Lung (tissue), 12 donors: ENCODE results near the gene CRBN. TPM values are rescaled to one million over a fixed set of nuclear protein-coding genes. Genes with fewer than 3 reads are reported as not detected.

Source experiments
- ATAC-seq: fragments of 200-7000 bp; cut with Tn5 transposase; one replicate; pipeline ENCODE4 v1.9.1; 2020; ENCODE audit warnings: moderate number of reproducible peaks; ENCODE audit not compliant: insufficient read depth, low FRiP score
- DNase-seq, 3 donors: peaks; one replicate each; pipeline ENCODE4 v3.0.0-alpha.2; 2013 to 2017
- H3K27ac ChIP-seq, 2 donors: one replicate each; pipeline ENCODE4 v1.5.1; 2013; ENCODE audit warnings: mild to moderate bottlenecking in 2 of 2, moderate library complexity in 2 of 2, control low read depth in 1 of 2, inconsistent platforms in 1 of 2, low read depth in 1 of 2, low read length in 1 of 2
- H3K27me3 ChIP-seq, 3 donors: one replicate each; pipeline ENCODE4 v1.5.1; 2013; ENCODE audit warnings: low read length in 2 of 3; ENCODE audit not compliant: control insufficient read depth in 3 of 3, insufficient read depth in 3 of 3
- H3K36me3 ChIP-seq, 4 donors: one replicate each; pipeline ENCODE4 v1.5.1; 2013; ENCODE audit warnings: low read length in 4 of 4, mild to moderate bottlenecking in 1 of 4, moderate library complexity in 1 of 4; ENCODE audit not compliant: control insufficient read depth in 4 of 4, insufficient read depth in 4 of 4
- H3K4me1 ChIP-seq, 5 donors: one replicate each; pipeline ENCODE4 v1.5.1; 2013; ENCODE audit warnings: low read length in 5 of 5, mild to moderate bottlenecking in 2 of 5, moderate library complexity in 1 of 5; ENCODE audit not compliant: control insufficient read depth in 5 of 5, insufficient read depth in 5 of 5
- H3K4me3 ChIP-seq: one replicate; pipeline ENCODE4 v1.5.1; 2013; ENCODE audit warnings: mild to moderate bottlenecking, control low read depth, moderate library complexity
- H3K9ac ChIP-seq, 2 donors: one replicate each; pipeline ENCODE4 v1.5.1; 2013; ENCODE audit warnings: low read length in 2 of 2, control low read depth in 1 of 2; ENCODE audit not compliant: insufficient read depth in 1 of 2
- H3K9me3 ChIP-seq, 4 donors: one replicate each; pipeline ENCODE4 v1.5.1; 2013; ENCODE audit warnings: low read length in 3 of 4, mild to moderate bottlenecking in 1 of 4, moderate library complexity in 1 of 4; ENCODE audit not compliant: control insufficient read depth in 4 of 4, insufficient read depth in 3 of 4
- CTCF ChIP-seq: IDR thresholded peaks from 2 replicates; pipeline ENCODE4 v1.5.1; 2012; ENCODE audit warnings: mild to moderate bottlenecking; ENCODE audit errors: control extremely low read depth, extremely low read depth
- WGBS, 2 donors: extraction: QIAGEN DNeasy Blood & Tissue Kit; methylation state at CpG; one replicate each; pipeline ENCODE4 v1.1.7; 2013; 5-methylcytosine and 5-hydroxymethylcytosine counted together
- polyA plus RNA-seq, 2 donors: library from polyadenylated mRNA; stranded (reverse); fragments of 200-250 nt; gene quantifications; one replicate each; pipeline ENCODE4 v1.2.1, GENCODE V29; 2013
- total RNA-seq, 2 donors: library from RNA; depleted of rRNA in 1 of 2; stranded (reverse); fragments of >200 nt in 1 of 2; gene quantifications; one replicate each; pipeline ENCODE4 v1.2.1, GENCODE V29; 2014 to 2021
- donor health status: control.
- donor health status: control.
- donor health status: Bipolar disorder and iron deficiency.
- donor health status: healthy.
- donor health status: DM: yes; HTN: yes; CAD: no.

The CRBN gene
- total and polyA plus RNA-seq, 4 donors, result 20.9 to 132 (median 30.7) TPM

DNA sequence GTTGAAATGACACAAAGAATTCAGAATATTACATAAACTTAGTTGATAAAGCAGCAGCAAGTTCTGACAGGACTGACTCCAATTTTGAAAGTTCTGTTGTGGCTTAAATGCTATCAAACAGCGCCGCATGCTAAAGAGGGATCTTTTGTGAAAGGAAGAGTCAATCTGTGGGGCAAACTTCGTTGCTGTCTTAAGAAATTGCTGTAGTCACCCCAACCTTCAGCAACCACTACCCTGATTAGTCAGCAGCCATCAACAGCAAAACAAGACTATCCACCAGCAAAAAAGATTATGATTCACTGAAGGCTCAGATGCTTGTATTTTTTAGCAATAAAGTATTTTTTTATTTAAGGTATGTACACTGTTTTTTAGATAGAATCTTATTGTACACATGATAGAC, 14.2 kb downstream of the CRBN start:
- Histone ChIP-seq H3K9ac (no peak overlapping the region), H3K27ac (no peak overlapping the region), H3K4me3 (no peak overlapping the region), H3K9me3 (no peaks in the 10 kb centered on the region), H3K36me3 (peaks cover 15 to 62% (median 30%) of the 10 kb centered on the region in 4 donors), H3K4me1 (no peaks in the 10 kb centered on the region), H3K27me3 (no peaks in the 10 kb centered on the region)
- 59 to 67% methylated on average over 3 of the region's 3 CpGs for WGBS, 2 donors
- no peak for ATAC-seq
- DNase-seq, result no peak
- TF ChIP-seq CTCF, result no peak

DNA sequence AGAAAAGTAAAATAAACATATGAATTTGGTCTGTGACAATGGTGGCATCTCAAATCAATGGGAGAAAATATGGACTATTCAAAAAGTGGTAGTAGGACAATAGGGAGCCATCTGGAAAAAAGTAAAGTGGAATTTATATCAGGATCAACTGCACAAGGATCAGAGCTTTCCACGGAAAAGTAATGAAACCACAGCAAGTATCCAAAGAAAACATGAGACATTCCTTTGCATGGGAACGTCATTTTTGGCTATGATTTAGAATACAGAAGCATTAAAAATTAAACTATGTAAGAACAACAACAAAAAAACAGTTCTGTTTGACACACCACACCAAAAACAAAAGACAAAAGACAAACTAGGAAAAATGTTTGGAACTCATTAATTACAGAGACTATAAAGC, 18.7 kb downstream of the CRBN start:
- peaks cover 15 to 51% (median 30%) of the 10 kb centered on the region in 4 donors for H3K36me3 ChIP-seq
- no peak overlapping the region for H3K27ac ChIP-seq
- 73 to 81% methylated on average over 2 of the region's 2 CpGs for WGBS, 2 donors
- H3K27me3 ChIP-seq, result no peaks in the 10 kb centered on the region
- ATAC-seq (no peak), DNase-seq (no peak)
- no peak for TF ChIP-seq CTCF
- H3K9ac ChIP-seq, result no peak overlapping the region
- no peaks in the 10 kb centered on the region for H3K9me3 ChIP-seq
- no peak overlapping the region for H3K4me3 ChIP-seq
- no peaks in the 10 kb centered on the region for H3K4me1 ChIP-seq

DNA sequence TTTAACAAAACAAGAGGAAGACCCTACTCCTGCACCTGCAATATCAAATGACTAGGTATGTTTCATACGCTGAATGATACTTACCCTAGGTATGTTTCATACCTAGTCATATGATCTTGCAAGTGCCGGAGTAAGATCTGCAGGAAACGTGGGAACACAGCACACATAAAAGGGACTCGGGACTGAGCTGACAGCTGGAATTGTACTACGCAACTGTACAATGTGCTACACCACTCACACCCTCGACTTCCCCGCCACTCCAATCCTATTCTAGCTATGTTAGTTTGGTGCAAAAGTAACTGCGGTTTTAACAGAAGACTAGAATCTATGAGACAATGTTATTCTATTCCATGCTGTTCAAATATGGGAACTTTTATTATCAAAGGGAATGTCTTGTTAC, 22.0 kb downstream of the CRBN start:
- Histone ChIP-seq H3K36me3 (peaks cover 12 to 51% (median 28%) of the 10 kb centered on the region in 4 donors), H3K4me1 (peaks cover 0 to 6% (median 0%) of the 10 kb centered on the region in 5 donors), H3K27me3 (no peaks in the 10 kb centered on the region), H3K9ac (no peak overlapping the region), H3K4me3 (no peak overlapping the region), H3K9me3 (no peaks in the 10 kb centered on the region), H3K27ac (no peak overlapping the region)
- ATAC-seq, result no peak
- no peak for TF ChIP-seq CTCF
- DNase-seq, result no peak
- WGBS, 2 donors, result 92 to 94% methylated on average over 8 of the region's 8 CpGs
